HL-60 (cell line): ENCODE results near the gene SENP8.

Experiments used
- DNase-seq, 2 experiments: peaks; one replicate each; pipeline ENCODE4 v3.0.0-alpha.2; 2010 to 2020; ENCODE audit warnings: low read depth in 1 of 2, low spot score in 1 of 2
- H3K27ac ChIP-seq: fragments of 250-450 bp; sonication (Bioruptor Pico); replicated peaks from 2 replicates; pipeline ENCODE4 v1.5.1; 2020; ENCODE audit warnings: mild to moderate bottlenecking, moderate library complexity
- H3K27me3 ChIP-seq: fragments of 250-450 bp; sonication (Bioruptor Pico); 2 replicates; pipeline ENCODE4 v1.5.1; 2021; ENCODE audit warnings: mild to moderate bottlenecking, moderate library complexity; ENCODE audit not compliant: insufficient read depth, poor library complexity, severe bottlenecking
- H3K4me3 ChIP-seq: replicated peaks from 2 replicates; pipeline ENCODE4 v1.5.1; 2011; ENCODE audit warnings: mild to moderate bottlenecking, control low read depth, low read length; ENCODE audit not compliant: insufficient read depth
- GABPA ChIP-seq: IDR thresholded peaks from 2 replicates; pipeline ENCODE4 v1.6.1; 2012; ENCODE audit warnings: low read depth
- POLR2AphosphoS5 ChIP-seq: IDR thresholded peaks from 2 replicates; pipeline ENCODE4 v1.6.1; 2012; ENCODE audit warnings: low read depth
- SPI1 ChIP-seq: IDR thresholded peaks from 2 replicates; pipeline ENCODE4 v1.6.1; 2012; ENCODE audit warnings: low read depth, mild to moderate bottlenecking, borderline replicate concordance
- TF ChIP-seq, protein P1 (sequence below): IDR thresholded peaks from one replicate; pipeline ENCODE4 v1.5.1; 2011; ENCODE audit warnings: low read length, control low read depth, inconsistent platforms; ENCODE audit not compliant: insufficient read depth
- TF ChIP-seq, protein P2 (sequence below): IDR thresholded peaks from 2 replicates; pipeline ENCODE4 v1.6.1; 2012; ENCODE audit warnings: low read depth; ENCODE audit not compliant: insufficient replicate concordance

SENP8 gene

DNA sequence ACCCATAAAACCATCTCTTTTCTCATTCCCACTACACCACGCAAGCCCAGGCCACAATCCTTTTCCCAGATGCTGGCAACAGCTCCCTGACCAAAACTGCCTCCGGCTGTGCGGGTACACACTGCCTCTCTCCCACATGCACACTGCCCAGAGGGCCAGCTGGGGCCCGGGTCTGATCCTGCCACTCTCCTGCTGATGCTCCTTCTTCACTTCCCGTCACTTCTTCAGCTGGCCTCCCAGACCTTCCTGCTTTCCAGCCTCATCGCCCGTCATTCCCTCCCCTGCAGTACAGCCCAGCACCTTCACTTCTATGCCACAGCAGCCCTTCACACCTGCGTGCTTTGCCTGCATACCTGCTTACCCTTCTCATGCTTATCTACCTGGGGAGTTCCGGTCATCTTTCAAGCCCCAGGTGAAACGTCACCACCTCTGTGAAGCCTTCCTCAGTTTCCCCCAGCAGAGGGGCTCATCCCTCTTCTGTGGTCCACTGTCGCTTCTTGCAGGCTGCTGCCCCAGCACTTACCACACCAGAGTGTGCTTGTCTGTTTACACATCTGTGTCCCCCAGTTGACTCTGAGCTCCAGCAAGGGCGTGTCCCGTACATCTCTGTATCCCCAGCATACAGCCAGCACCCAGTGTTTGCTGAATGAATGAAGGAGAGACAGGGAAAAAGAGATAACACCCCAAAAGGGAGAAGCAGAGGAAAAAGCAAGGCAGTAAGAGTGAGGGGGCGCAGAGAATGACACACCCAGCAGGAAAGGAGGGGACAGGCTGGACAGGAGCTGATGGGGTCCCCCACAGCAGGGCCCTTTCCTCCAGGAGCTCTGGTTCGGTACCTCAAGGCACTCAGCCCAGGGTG is 57.2 kb downstream of the SENP8 start:
- DNase-seq, result no peak

DNA sequence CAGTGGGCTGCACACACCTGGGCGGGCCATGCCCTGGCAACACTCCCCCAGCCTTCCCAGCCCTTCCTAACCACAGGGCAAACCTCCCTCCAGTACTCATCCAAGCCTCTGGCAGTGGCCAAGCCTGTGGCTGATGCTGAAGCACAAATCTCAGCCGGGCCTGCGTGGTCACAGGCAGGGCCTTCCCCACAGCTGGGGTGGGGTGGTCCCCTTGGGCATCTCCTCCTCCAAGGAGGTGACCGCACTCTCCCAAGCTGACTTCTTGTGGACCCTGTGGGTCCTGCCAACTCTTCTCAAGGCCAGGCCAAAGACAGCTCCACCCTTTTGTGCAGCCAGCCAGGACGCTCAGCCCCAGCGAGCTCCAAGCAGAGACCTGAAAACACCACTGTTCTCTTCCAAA is 58.0 kb downstream of the SENP8 start:
- Histone ChIP-seq H3K4me3 (no peak overlapping the region), H3K27ac (no peak overlapping the region), H3K27me3 (no peaks in the 10 kb centered on the region)
- DNase-seq, result no peak
- no peak for TF ChIP-seq SPI1
- TF ChIP-seq, protein P1, sequence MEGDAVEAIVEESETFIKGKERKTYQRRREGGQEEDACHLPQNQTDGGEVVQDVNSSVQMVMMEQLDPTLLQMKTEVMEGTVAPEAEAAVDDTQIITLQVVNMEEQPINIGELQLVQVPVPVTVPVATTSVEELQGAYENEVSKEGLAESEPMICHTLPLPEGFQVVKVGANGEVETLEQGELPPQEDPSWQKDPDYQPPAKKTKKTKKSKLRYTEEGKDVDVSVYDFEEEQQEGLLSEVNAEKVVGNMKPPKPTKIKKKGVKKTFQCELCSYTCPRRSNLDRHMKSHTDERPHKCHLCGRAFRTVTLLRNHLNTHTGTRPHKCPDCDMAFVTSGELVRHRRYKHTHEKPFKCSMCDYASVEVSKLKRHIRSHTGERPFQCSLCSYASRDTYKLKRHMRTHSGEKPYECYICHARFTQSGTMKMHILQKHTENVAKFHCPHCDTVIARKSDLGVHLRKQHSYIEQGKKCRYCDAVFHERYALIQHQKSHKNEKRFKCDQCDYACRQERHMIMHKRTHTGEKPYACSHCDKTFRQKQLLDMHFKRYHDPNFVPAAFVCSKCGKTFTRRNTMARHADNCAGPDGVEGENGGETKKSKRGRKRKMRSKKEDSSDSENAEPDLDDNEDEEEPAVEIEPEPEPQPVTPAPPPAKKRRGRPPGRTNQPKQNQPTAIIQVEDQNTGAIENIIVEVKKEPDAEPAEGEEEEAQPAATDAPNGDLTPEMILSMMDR, result no peak
- TF ChIP-seq GABPA, result no peak

More for the DNA sequence above, 57.2 kb downstream of the SENP8 start:
- H3K4me3 ChIP-seq, result no peak overlapping the region
- TF ChIP-seq POLR2AphosphoS5 (no peak), GABPA (no peak), SPI1 (no peak)
- TF ChIP-seq, protein P1, result no peak
- TF ChIP-seq, protein P2, sequence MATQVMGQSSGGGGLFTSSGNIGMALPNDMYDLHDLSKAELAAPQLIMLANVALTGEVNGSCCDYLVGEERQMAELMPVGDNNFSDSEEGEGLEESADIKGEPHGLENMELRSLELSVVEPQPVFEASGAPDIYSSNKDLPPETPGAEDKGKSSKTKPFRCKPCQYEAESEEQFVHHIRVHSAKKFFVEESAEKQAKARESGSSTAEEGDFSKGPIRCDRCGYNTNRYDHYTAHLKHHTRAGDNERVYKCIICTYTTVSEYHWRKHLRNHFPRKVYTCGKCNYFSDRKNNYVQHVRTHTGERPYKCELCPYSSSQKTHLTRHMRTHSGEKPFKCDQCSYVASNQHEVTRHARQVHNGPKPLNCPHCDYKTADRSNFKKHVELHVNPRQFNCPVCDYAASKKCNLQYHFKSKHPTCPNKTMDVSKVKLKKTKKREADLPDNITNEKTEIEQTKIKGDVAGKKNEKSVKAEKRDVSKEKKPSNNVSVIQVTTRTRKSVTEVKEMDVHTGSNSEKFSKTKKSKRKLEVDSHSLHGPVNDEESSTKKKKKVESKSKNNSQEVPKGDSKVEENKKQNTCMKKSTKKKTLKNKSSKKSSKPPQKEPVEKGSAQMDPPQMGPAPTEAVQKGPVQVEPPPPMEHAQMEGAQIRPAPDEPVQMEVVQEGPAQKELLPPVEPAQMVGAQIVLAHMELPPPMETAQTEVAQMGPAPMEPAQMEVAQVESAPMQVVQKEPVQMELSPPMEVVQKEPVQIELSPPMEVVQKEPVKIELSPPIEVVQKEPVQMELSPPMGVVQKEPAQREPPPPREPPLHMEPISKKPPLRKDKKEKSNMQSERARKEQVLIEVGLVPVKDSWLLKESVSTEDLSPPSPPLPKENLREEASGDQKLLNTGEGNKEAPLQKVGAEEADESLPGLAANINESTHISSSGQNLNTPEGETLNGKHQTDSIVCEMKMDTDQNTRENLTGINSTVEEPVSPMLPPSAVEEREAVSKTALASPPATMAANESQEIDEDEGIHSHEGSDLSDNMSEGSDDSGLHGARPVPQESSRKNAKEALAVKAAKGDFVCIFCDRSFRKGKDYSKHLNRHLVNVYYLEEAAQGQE, result no peak
- H3K27me3 ChIP-seq, result no peaks in the 10 kb centered on the region
- H3K27ac ChIP-seq, result no peak overlapping the region

- no peak for TF ChIP-seq GABPA
- TF ChIP-seq, protein P1, result no peak
- TF ChIP-seq, protein P2, result no peak
- no peak for DNase-seq
- H3K27me3 ChIP-seq, result no peaks in the 10 kb centered on the region
- no peak overlapping the region for H3K27ac ChIP-seq
- H3K4me3 ChIP-seq, result no peak overlapping the region
Measured at GRCh38 chr15:72176743-72177142, 58.5 kb downstream of the SENP8 start.
